Small intestine (tissue), 7 donors: ENCODE measurements around the gene FBXO34. TPM values are rescaled to one million over a fixed set of nuclear protein-coding genes. Genes with fewer than 3 reads are reported as not detected.

ENCODE experiments used
- DNase-seq, 2 donors: peaks; one replicate each; pipeline versions ENCODE4 v3.0.0 to v3.0.0-alpha.2; 2013
- FAIRE-seq: peaks from 2 replicates; lab custom pipeline; 2012; peaks lifted over from hg19 to GRCh38; lab: Jason Lieb, UNC
- H3K27ac ChIP-seq, 3 donors: one replicate each; pipeline ENCODE4 v1.5.1; 2013; ENCODE audit warnings: low read length in 2 of 3, mild to moderate bottlenecking in 2 of 3, control low read depth in 1 of 3, inconsistent platforms in 1 of 3, low read depth in 1 of 3, moderate library complexity in 1 of 3
- H3K27me3 ChIP-seq, 3 donors: one replicate each; pipeline ENCODE4 v1.6.1; 2013; ENCODE audit warnings: low read length in 3 of 3, inconsistent platforms in 1 of 3; ENCODE audit not compliant: control insufficient read depth in 3 of 3, insufficient read depth in 3 of 3
- H3K36me3 ChIP-seq, 3 donors: one replicate each; pipeline ENCODE4 v1.6.1; 2013; ENCODE audit warnings: low read length in 3 of 3, inconsistent platforms in 1 of 3, low read depth in 1 of 3, mild to moderate bottlenecking in 1 of 3, moderate library complexity in 1 of 3; ENCODE audit not compliant: control insufficient read depth in 3 of 3, insufficient read depth in 2 of 3
- H3K4me1 ChIP-seq, 3 donors: one replicate each; pipeline ENCODE4 v1.6.1; 2013; ENCODE audit warnings: low read length in 2 of 3, inconsistent platforms in 1 of 3, low read depth in 1 of 3, mild to moderate bottlenecking in 1 of 3, moderate library complexity in 1 of 3; ENCODE audit not compliant: control insufficient read depth in 3 of 3, insufficient read depth in 2 of 3
- H3K4me3 ChIP-seq, 3 donors: one replicate each; pipeline ENCODE4 v1.5.1; 2013; ENCODE audit warnings: low read length in 3 of 3, control low read depth in 1 of 3, inconsistent platforms in 1 of 3, low read depth in 1 of 3, mild to moderate bottlenecking in 1 of 3, moderate library complexity in 1 of 3
- H3K9me3 ChIP-seq, 2 donors: one replicate each; pipeline ENCODE4 v1.6.1; 2013; ENCODE audit warnings: low read depth in 1 of 2, low read length in 1 of 2; ENCODE audit not compliant: control insufficient read depth in 2 of 2, insufficient read depth in 1 of 2
- WGBS, 3 donors: extraction: QIAGEN DNeasy Blood & Tissue Kit; methylation state at CpG; one replicate each; pipeline ENCODE4 v1.1.7; 2013; 5-methylcytosine and 5-hydroxymethylcytosine counted together
- polyA plus RNA-seq, 4 donors: library from polyadenylated mRNA; stranded (reverse) in 3 of 4; unstranded in 1 of 4; fragments of 200-250 nt in 3 of 4; fragments of 120-200 nt in 1 of 4; gene quantifications; one replicate each; pipeline versions ENCODE4 v1.2.1 to v1.2.3, GENCODE V29; 2013
- donor health status: healthy with polysubstance abuse.
- donor health status: control.
- donor health status: control.
- donor health status: Bipolar disorder and iron deficiency.
- donor health status: healthy.

Gene FBXO34
- polyA plus RNA-seq, 4 donors = 13.5 to 30.1 (median 14.9) TPM

GRCh38 chr14:55317542-55318306 is 46.5 kb downstream of the FBXO34 start:
- H3K27ac ChIP-seq = peak overlapping the region; percentile 41 to 95 (median 57)
- peaks cover 4 to 24% (median 4%) of the 10 kb centered on the region in 3 donors for H3K4me1 ChIP-seq
- H3K4me3 ChIP-seq = no peak overlapping the region
- H3K36me3 ChIP-seq = peaks cover 0 to 16% (median 0%) of the 10 kb centered on the region in 3 donors
- FAIRE-seq (no peak), DNase-seq (peak; percentile 24 to 64)
- no peaks in the 10 kb centered on the region for H3K27me3 ChIP-seq
- H3K9me3 ChIP-seq = peaks cover 0 to 11% of the 10 kb centered on the region in 2 donors
- 21 to 58% (median 37%) methylated on average over 3 of the region's 3 CpGs for WGBS, 3 donors

- Histone ChIP-seq H3K4me1 (peaks cover 4 to 24% (median 4%) of the 10 kb centered on the region in 3 donors), H3K36me3 (peaks cover 0 to 15% (median 0%) of the 10 kb centered on the region in 3 donors), H3K9me3 (peaks cover 0 to 2% of the 10 kb centered on the region in 2 donors), H3K27ac (peak overlapping the region in 1 of 3 donors; percentile 77), H3K4me3 (no peak overlapping the region), H3K27me3 (no peaks in the 10 kb centered on the region)
- DNase-seq (peak in 1 of 2 donors; percentile 56), FAIRE-seq (no peak)
- WGBS, 3 donors = 83 to 95% (median 83%) methylated on average over 1 of the region's 1 CpG
These were observed 47.5 kb downstream of the FBXO34 start for GRCh38 chr14:55318694-55319093.

DNA sequence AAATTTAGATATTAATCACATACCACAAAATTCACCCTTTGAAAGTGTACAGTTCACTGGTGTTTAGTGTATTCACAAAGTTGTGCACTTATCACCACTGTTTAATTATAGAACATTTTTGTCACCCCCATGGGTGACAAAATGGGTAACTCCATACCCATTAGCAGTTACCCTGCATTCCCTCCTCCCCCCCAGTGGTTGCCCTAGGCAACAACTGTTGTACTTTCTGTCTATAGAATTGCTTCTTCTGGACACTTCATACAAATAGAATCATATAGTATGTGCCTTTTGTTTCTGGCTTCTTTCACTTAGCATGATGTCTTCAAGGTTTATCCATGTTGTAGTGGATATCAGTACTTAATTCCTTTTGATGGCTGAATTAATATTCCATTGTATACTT is 52.7 kb downstream of the FBXO34 start:
- FAIRE-seq (no peak), DNase-seq (no peak)
- Histone ChIP-seq H3K9me3 (peaks cover 0 to 3% of the 10 kb centered on the region in 2 donors), H3K36me3 (peaks cover 0 to 16% (median 0%) of the 10 kb centered on the region in 3 donors), H3K4me3 (no peak overlapping the region), H3K4me1 (peaks cover 0 to 1% (median 0%) of the 10 kb centered on the region in 3 donors), H3K27me3 (no peaks in the 10 kb centered on the region), H3K27ac (no peak overlapping the region)

DNA sequence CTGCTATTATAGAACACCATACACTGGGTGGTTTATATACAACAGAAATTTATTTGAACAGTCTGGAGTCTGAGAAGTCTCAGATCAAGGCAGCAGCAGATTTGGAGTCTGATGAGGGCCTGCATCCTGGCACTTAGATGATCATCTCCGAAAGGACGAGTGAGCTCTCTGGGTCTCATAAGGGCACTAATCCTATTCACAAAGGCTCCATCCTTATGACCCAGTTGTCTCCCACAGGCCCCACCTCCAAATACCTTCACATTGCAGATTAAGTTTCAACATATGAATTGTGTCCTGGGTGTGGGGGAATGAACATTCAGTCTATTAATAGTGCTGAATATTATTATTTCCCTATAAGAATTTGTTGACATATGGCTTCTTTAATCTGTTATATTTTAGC is 53.6 kb downstream of the FBXO34 start:
- no peak overlapping the region for H3K27ac ChIP-seq
- WGBS, 3 donors = 97 to 100% (median 97%) methylated on average over 2 of the region's 2 CpGs
- FAIRE-seq = no peak
- H3K9me3 ChIP-seq = peaks cover 0 to 3% of the 10 kb centered on the region in 2 donors
- no peak overlapping the region for H3K4me3 ChIP-seq
- no peaks in the 10 kb centered on the region for H3K4me1 ChIP-seq
- H3K36me3 ChIP-seq = peaks cover 0 to 15% (median 0%) of the 10 kb centered on the region in 3 donors
- no peak for DNase-seq
- no peaks in the 10 kb centered on the region for H3K27me3 ChIP-seq

GRCh38 chr14:55327179-55327578 is 56.0 kb downstream of the FBXO34 start:
- H3K4me1 ChIP-seq = peaks cover 0 to 2% (median 2%) of the 10 kb centered on the region in 3 donors
- no peak overlapping the region for H3K27ac ChIP-seq
- H3K27me3 ChIP-seq = no peaks in the 10 kb centered on the region
- 59 to 80% (median 72%) methylated on average over 1 of the region's 1 CpG for WGBS, 3 donors
- no peak overlapping the region for H3K4me3 ChIP-seq
- DNase-seq = no peak
- peaks cover 0 to 3% of the 10 kb centered on the region in 2 donors for H3K9me3 ChIP-seq
- H3K36me3 ChIP-seq = peaks cover 0 to 4% (median 0%) of the 10 kb centered on the region in 3 donors
- FAIRE-seq = no peak

- Histone ChIP-seq H3K4me1 (peaks cover 0 to 11% (median 9%) of the 10 kb centered on the region in 3 donors), H3K4me3 (no peak overlapping the region), H3K9me3 (peaks cover 0 to 3% of the 10 kb centered on the region in 2 donors), H3K27ac (no peak overlapping the region), H3K36me3 (peaks cover 0 to 4% (median 0%) of the 10 kb centered on the region in 3 donors), H3K27me3 (no peaks in the 10 kb centered on the region)
- no peak for DNase-seq
- WGBS, 3 donors = 87 to 93% (median 93%) methylated on average over 3 of the region's 3 CpGs
- no peak for FAIRE-seq
These were observed 57.1 kb downstream of the FBXO34 start for GRCh38 chr14:55328317-55328716.

GRCh38 chr14:55329999-55330710 is 58.9 kb downstream of the FBXO34 start:
- no peak overlapping the region for H3K4me3 ChIP-seq
- no peak overlapping the region for H3K27ac ChIP-seq
- DNase-seq = no peak
- no peaks in the 10 kb centered on the region for H3K27me3 ChIP-seq
- H3K9me3 ChIP-seq = no peaks in the 10 kb centered on the region
- 69 to 81% (median 78%) methylated on average over 6 of the region's 6 CpGs for WGBS, 3 donors
- peaks cover 0 to 4% (median 0%) of the 10 kb centered on the region in 3 donors for H3K36me3 ChIP-seq
- no peak for FAIRE-seq
- peaks cover 3 to 23% (median 22%) of the 10 kb centered on the region in 3 donors for H3K4me1 ChIP-seq
